IPS-20b (cell line): ENCODE measurements around the gene RUBCNL.

Experiments used
- H3K27ac ChIP-seq: one replicate; pipeline ENCODE4 v1.5.1; 2013; ENCODE audit warnings: low read length
- H3K27me3 ChIP-seq: 2 replicates; pipeline ENCODE4 v1.6.1; 2013; ENCODE audit warnings: mild to moderate bottlenecking, low read length, inconsistent platforms; ENCODE audit not compliant: insufficient read depth
- H3K36me3 ChIP-seq: 2 replicates; pipeline ENCODE4 v1.6.1; 2013; ENCODE audit warnings: low read depth, mild to moderate bottlenecking, inconsistent platforms, low read length, moderate library complexity; ENCODE audit not compliant: insufficient read depth
- H3K4me1 ChIP-seq: 2 replicates; pipeline ENCODE4 v1.6.1; 2013; ENCODE audit warnings: mild to moderate bottlenecking, control low read depth, inconsistent platforms, low read length, moderate library complexity; ENCODE audit not compliant: insufficient read depth
- H3K4me3 ChIP-seq: 2 replicates; pipeline ENCODE4 v1.5.1; 2013; ENCODE audit warnings: mild to moderate bottlenecking, low read length, inconsistent platforms
- H3K9ac ChIP-seq: 2 replicates; pipeline ENCODE4 v1.6.1; 2013; ENCODE audit warnings: low read depth, mild to moderate bottlenecking, inconsistent platforms, low read length, moderate library complexity
- H3K9me3 ChIP-seq: 2 replicates; pipeline ENCODE4 v1.6.1; 2013; ENCODE audit warnings: mild to moderate bottlenecking, low read depth, low read length, inconsistent platforms; ENCODE audit not compliant: insufficient read depth

The RUBCNL gene

DNA sequence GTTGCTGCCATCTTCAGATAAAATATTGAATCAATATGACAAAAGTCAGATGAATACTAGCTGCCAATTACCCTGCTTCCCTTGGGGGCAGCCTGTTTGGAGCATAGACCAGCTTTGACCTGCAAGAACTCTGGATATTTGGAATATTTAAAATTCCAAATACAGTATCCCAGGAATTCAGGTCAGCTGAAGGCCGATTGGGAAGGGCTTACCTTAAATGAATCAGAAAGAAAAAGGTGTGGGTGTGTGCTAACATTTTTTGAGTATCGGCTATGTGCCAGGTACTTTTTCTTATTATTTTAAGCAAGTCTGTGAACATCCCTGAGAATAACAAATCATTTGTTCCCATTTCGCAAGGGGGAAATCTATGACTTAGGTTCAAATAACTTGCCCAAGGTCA, 1.8 kb upstream of the RUBCNL start:
- no peaks in the 10 kb centered on the region for H3K9me3 ChIP-seq
- peaks cover 64% of the 10 kb centered on the region for H3K27me3 ChIP-seq

DNA sequence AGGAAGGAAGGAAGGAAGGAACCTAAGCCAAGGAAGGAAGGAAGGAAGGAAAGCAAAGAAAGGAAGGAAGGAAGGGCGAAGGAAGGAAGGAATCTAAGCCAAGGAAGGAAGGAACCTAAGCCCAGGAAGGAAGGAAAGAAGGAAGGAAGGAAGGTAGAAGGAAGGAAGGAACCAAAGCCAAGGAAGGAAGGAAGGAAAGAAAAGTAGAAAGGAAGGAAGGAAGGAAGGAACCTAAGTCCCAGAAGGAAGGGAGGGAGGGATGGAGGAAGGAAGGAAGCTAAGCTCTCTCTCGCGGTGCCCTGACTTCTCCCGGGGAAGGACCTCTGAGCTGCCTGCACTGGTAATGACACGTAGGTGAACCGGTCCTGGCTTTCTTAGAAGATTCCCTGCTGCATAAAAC, 1.3 kb upstream of the RUBCNL start:
- peaks cover 69% of the 10 kb centered on the region for H3K27me3 ChIP-seq
- H3K36me3 ChIP-seq, result no peaks in the 10 kb centered on the region
- H3K9me3 ChIP-seq, result no peaks in the 10 kb centered on the region
- no peak overlapping the region for H3K9ac ChIP-seq
- H3K27ac ChIP-seq, result no peak overlapping the region
- peaks cover 12% of the 10 kb centered on the region for H3K4me1 ChIP-seq
- H3K4me3 ChIP-seq, result no peak overlapping the region

More for the DNA sequence above, 1.8 kb upstream of the RUBCNL start:
- Histone ChIP-seq H3K9ac (no peak overlapping the region), H3K4me1 (peaks cover 12% of the 10 kb centered on the region), H3K36me3 (no peaks in the 10 kb centered on the region), H3K27ac (no peak overlapping the region), H3K4me3 (no peak overlapping the region)

DNA sequence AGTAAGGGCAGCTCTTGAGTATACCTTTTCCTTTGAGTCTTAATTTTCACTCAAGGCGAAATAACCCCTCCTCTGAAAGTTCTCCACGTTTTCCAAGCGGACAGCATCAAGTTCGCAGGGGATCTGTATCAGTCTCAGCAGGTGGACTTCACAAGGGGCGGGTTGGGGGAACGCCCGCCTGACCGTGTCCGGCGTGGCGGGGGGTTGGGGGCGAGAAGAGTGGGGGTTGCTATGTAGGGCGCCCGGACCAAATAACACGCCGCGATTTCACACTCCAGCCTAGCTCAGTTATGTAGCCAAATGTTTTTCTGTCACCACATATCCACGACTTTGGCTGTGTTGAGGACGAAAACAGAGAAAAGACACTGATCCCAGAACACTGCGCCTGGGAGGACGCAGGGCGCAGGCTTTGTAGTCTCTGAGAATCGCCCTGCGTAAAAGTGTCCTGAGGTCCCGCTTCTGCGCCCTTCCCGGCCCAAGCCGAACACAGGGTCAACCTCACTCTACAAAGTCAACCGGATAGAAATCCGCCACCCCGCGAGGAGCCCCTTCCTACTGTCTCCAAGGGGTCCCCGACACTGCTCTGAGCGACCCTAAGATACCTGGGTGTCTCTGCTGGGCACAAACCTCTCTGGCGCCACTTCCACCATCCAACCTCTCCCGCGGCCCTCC, 524 bp downstream of the RUBCNL start:
- Histone ChIP-seq H3K27ac (no peak overlapping the region), H3K4me3 (peak overlapping the region; percentile 89), H3K9me3 (no peaks in the 10 kb centered on the region), H3K9ac (peak overlapping the region; percentile 52; the same call in 1 of the 2 replicates), H3K4me1 (peaks cover 12% of the 10 kb centered on the region), H3K27me3 (peaks cover 72% of the 10 kb centered on the region), H3K36me3 (no peaks in the 10 kb centered on the region)

DNA sequence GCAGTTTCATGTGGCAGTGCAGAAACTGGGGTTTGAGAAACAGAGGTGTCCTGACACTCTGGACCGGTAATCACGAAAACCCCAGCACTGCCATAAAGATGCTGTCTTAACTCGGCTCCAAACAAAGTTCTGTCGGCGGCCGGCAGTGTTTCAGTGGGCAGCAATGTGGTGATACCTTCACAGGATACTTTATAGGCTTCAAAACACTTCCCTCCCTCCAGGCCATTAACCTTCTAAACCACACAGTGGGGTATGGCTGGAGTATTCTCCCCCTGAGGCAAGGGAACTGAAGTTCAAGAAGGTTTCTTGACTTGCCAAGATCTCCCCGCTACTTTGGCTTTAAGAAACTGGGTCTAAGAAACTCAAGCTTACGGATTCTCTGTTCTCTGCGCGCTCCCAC, 1.1 kb downstream of the RUBCNL start:
- Histone ChIP-seq H3K9me3 (no peaks in the 10 kb centered on the region), H3K4me1 (peaks cover 12% of the 10 kb centered on the region), H3K4me3 (peak overlapping the region; percentile 89), H3K9ac (no peak overlapping the region), H3K36me3 (no peaks in the 10 kb centered on the region), H3K27me3 (peaks cover 72% of the 10 kb centered on the region), H3K27ac (no peak overlapping the region)

DNA sequence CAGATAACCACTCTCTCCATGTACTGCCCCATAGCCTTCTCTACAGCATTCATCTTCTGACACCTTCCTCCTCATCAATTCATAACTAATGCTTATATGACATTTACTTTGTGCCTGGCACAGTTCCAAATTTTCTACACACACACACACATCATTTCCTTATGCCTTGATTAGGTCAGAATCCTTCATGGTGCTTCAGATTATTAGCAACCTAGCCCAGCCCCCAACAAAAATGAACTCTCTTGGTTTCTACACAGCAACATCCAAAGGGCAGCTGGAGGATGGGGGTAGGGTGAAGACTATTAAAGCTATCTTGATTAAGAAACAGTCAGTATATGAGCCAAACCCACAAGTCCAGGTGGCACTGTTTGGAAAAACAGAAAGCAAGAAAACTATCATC, 3.7 kb downstream of the RUBCNL start:
- Histone ChIP-seq H3K9me3 (no peaks in the 10 kb centered on the region), H3K9ac (no peak overlapping the region), H3K4me1 (peaks cover 5% of the 10 kb centered on the region), H3K27me3 (peaks cover 52% of the 10 kb centered on the region), H3K36me3 (no peaks in the 10 kb centered on the region), H3K27ac (no peak overlapping the region), H3K4me3 (no peak overlapping the region)

DNA sequence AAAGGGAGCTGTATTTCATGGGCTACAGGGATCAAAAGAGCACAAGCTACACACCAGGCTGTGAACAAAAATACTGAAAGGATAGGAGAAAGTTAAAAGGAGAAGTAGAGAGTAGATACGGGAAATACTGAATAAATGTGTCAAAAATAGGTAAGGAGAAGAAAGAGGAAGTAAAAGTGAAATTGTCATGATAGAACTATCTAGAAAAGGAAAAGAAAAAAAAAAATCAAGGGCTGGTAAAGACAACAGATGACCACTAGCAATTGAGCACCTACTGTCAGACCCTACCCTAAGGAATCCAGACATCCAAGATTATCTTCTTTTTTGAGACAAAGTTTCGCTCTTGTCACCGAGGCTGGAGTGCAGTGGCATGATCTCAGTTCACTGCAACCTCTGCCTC, 4.8 kb downstream of the RUBCNL start:
- Histone ChIP-seq H3K27ac (no peak overlapping the region), H3K9ac (no peak overlapping the region), H3K36me3 (no peaks in the 10 kb centered on the region), H3K4me1 (peaks cover 5% of the 10 kb centered on the region; the same call in 1 of the 2 replicates), H3K4me3 (no peak overlapping the region), H3K9me3 (no peaks in the 10 kb centered on the region), H3K27me3 (peaks cover 40% of the 10 kb centered on the region)

DNA sequence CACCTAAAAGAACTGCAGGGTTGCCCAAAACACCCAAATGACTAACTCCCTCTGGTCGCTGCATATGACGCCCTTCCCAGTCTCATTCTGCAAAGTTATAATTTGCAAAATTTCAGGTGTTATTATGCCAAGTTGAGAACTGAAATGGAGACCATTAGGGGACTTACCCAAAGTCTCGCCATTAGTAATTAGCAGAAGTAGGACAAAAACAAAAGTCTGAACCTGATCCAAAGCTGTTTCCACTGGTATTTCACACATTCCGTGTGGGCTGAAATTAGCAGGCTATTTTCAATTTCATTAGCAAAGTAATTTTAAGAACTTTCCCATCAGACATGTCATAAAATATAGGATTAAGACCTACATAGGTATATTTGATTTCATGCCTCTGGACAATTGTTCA, 6.8 kb downstream of the RUBCNL start:
- H3K4me3 ChIP-seq, result no peak overlapping the region

DNA sequence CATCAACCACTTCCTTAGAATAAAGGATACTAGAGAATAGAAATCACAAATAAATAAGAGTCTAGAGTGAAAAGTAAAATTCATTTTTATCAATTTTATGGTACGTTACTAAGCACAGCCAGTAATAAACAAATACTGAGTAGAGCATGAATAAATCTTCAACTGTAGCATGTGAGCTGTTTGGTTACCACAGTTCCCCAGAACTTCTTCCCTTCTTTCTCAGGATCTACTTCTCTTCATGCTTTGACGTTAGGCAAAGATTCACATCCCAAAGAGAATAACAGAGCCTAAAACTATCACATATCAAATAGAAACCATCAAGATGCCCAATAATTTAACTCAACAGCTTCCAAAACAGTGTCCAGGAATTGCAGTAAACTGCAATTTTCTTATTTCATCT, 7.4 kb downstream of the RUBCNL start:
- H3K9me3 ChIP-seq, result no peaks in the 10 kb centered on the region
- H3K27ac ChIP-seq, result no peak overlapping the region
- H3K4me1 ChIP-seq, result no peaks in the 10 kb centered on the region
- no peaks in the 10 kb centered on the region for H3K36me3 ChIP-seq
- H3K4me3 ChIP-seq, result no peak overlapping the region
- no peak overlapping the region for H3K9ac ChIP-seq
- peaks cover 16% of the 10 kb centered on the region for H3K27me3 ChIP-seq

More for the DNA sequence above, 6.8 kb downstream of the RUBCNL start:
- no peaks in the 10 kb centered on the region for H3K36me3 ChIP-seq
- no peaks in the 10 kb centered on the region for H3K4me1 ChIP-seq
- H3K9ac ChIP-seq, result no peak overlapping the region
- no peaks in the 10 kb centered on the region for H3K9me3 ChIP-seq
- no peak overlapping the region for H3K27ac ChIP-seq
- H3K27me3 ChIP-seq, result peaks cover 22% of the 10 kb centered on the region

DNA sequence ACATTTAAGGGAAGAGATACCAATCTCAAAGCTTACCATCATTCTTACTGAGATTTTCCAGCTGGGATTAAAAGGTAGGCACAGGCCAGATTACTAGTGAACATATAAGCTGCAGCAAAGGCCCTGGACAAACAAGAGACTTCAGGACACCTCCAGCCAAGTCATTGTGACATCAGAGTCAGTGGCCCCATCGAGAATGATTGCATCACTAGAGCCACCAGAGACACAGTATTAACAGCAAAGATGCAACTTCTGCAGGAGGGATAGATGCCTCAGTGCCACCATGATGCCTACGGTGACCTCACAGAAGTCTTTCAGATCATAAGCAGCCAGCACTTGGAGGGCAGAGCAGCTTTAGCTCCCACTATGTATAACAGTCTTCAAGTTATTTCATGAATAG, 8.6 kb downstream of the RUBCNL start:
- H3K9me3 ChIP-seq, result no peaks in the 10 kb centered on the region
- no peaks in the 10 kb centered on the region for H3K36me3 ChIP-seq
- 0 out of 2 replicates have a peak, but pooled peaks cover 4% of the 10 kb centered on the region for H3K27me3 ChIP-seq
- H3K9ac ChIP-seq, result no peak overlapping the region
- no peak overlapping the region for H3K4me3 ChIP-seq
- no peak overlapping the region for H3K27ac ChIP-seq
- no peaks in the 10 kb centered on the region for H3K4me1 ChIP-seq

DNA sequence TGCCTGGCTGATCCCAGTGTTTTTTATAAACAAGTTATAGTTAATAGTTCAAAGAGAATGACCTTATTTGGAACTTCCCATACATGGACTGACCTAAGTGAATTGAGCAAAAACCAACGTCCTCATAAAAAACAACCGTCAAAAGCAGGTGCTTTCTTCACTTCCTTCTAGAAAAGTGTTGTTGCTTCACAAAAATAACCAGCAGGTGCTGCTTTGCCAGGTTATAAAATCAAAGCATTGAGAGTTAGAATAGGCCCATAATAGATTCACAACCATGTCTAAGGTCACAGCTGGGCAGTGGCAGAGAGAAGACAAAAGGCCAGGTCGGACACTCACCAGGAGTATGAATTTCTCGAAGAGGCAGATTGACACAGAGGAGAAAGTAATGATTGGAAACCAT, 9.5 kb downstream of the RUBCNL start:
- no peaks in the 10 kb centered on the region for H3K27me3 ChIP-seq
- H3K9ac ChIP-seq, result no peak overlapping the region
- no peaks in the 10 kb centered on the region for H3K9me3 ChIP-seq
- H3K4me3 ChIP-seq, result no peak overlapping the region
- no peaks in the 10 kb centered on the region for H3K4me1 ChIP-seq
- H3K36me3 ChIP-seq, result no peaks in the 10 kb centered on the region
- H3K27ac ChIP-seq, result no peak overlapping the region

DNA sequence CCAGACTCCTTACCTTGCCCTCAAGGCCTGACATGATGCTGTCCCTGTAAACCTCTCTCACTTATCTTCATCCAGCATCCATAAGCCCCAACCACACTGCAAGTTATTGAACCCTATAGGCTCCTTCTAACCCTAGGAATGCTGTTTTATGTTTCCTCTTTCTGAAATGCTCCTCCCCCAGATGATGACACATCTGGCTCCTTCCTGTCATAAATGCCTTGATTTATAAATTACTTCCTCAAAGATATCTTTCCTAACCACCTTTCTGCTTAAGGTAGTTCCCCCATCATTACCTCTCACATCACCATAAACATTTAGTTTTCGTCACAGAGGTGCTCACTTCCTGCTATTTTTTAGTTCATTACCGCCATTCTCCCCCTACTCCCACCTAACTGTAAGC, 12.3 kb downstream of the RUBCNL start:
- H3K27ac ChIP-seq, result no peak overlapping the region
- no peaks in the 10 kb centered on the region for H3K9me3 ChIP-seq
- no peaks in the 10 kb centered on the region for H3K36me3 ChIP-seq
- H3K27me3 ChIP-seq, result no peaks in the 10 kb centered on the region
- no peak overlapping the region for H3K9ac ChIP-seq
- H3K4me3 ChIP-seq, result no peak overlapping the region
- no peaks in the 10 kb centered on the region for H3K4me1 ChIP-seq

DNA sequence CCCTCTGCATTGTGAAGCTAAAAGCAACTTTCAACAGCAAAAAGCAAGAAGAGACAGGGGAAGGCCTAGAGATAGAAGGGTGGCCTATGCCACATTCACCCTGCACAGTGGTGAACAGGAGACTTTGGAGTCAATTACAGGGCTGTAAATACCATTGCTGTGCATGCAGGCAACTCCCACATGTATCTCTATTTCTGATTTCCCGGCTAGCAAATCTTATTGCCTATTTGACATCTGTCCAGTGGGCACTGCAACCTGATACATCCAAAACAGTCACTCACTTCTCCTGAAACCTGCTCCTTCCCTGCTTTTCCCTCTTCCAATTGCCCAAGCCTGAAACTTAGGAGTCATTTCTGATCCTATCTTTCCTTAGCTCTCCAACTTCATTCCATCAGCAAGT, 13.4 kb downstream of the RUBCNL start:
- no peak overlapping the region for H3K27ac ChIP-seq
- no peaks in the 10 kb centered on the region for H3K4me1 ChIP-seq
- no peaks in the 10 kb centered on the region for H3K36me3 ChIP-seq
- no peak overlapping the region for H3K4me3 ChIP-seq
- no peak overlapping the region for H3K9ac ChIP-seq
- no peaks in the 10 kb centered on the region for H3K27me3 ChIP-seq
- no peaks in the 10 kb centered on the region for H3K9me3 ChIP-seq
